Kidney epithelial cell (primary cell): ENCODE data around the gene ZNF571. TPM values are rescaled to one million over a fixed set of nuclear protein-coding genes. Genes with fewer than 3 reads are reported as not detected.

Experiments used
- DNase-seq: peaks from one replicate; pipeline ENCODE4 v3.0.0-alpha.2; 2010; ENCODE audit warnings: low read depth
- H3K27me3 ChIP-seq: 2 replicates; pipeline ENCODE4 v1.6.0; 2011; ENCODE audit warnings: low read length; ENCODE audit not compliant: control insufficient read depth, insufficient read depth
- H3K36me3 ChIP-seq: 2 replicates; pipeline ENCODE4 v1.5.1; 2011; ENCODE audit warnings: low read length; ENCODE audit not compliant: control insufficient read depth, insufficient read depth
- H3K4me3 ChIP-seq: 2 replicates; pipeline ENCODE4 v1.5.1; 2011; ENCODE audit warnings: low read depth, mild to moderate bottlenecking, control low read depth, low read length
- CTCF ChIP-seq: IDR thresholded peaks from 2 replicates; pipeline ENCODE4 v1.5.1; 2011; ENCODE audit warnings: mild to moderate bottlenecking, moderate library complexity, low read length, control low read depth, inconsistent platforms; ENCODE audit not compliant: insufficient read depth, poor library complexity, severe bottlenecking
- total RNA-seq: library from RNA; depleted of rRNA; stranded (reverse); fragments of >200 nt; gene quantifications from 2 replicates; pipeline ENCODE4 v1.2.3, GENCODE V29; 2015

ZNF571 gene
- total RNA-seq, 1 donor from 2014 or later = 3.3 TPM

- no peak for DNase-seq
- no peak for TF ChIP-seq CTCF
- Histone ChIP-seq H3K4me3 (no peak overlapping the region), H3K27me3 (no peaks in the 10 kb centered on the region), H3K36me3 (no peaks in the 10 kb centered on the region)
Measured at GRCh38 chr19:37572203-37572602, 22.4 kb downstream of the ZNF571 start.

GRCh38 chr19:37565370-37565669 is 29.3 kb downstream of the ZNF571 start:
- no peaks in the 10 kb centered on the region for H3K36me3 ChIP-seq
- no peaks in the 10 kb centered on the region for H3K27me3 ChIP-seq
- DNase-seq = no peak
- H3K4me3 ChIP-seq = no peak overlapping the region
- no peak for TF ChIP-seq CTCF

- no peaks in the 10 kb centered on the region for H3K36me3 ChIP-seq
Measured at GRCh38 chr19:37564624-37565369, 29.8 kb downstream of the ZNF571 start.

GRCh38 chr19:37563518-37563917 is 31.1 kb downstream of the ZNF571 start:
- Histone ChIP-seq H3K27me3 (no peaks in the 10 kb centered on the region), H3K4me3 (no peak overlapping the region), H3K36me3 (no peaks in the 10 kb centered on the region)
- TF ChIP-seq CTCF = no peak
- DNase-seq = no peak

More at GRCh38 chr19:37564624-37565369, 29.8 kb downstream of the ZNF571 start:
- no peak for TF ChIP-seq CTCF
- H3K27me3 ChIP-seq = no peaks in the 10 kb centered on the region
- DNase-seq = no peak
- no peak overlapping the region for H3K4me3 ChIP-seq

GRCh38 chr19:37551129-37551993 is 43.2 kb downstream of the ZNF571 start:
- Histone ChIP-seq H3K36me3 (no peaks in the 10 kb centered on the region), H3K27me3 (no peaks in the 10 kb centered on the region), H3K4me3 (peak overlapping the region; percentile 89)
- TF ChIP-seq CTCF = peak; percentile 62
- DNase-seq = peak; percentile 18
